OCI-M2 (cell line): Measurements from ENCODE around the gene ZBTB7B.

Source experiments
- DNase-seq: peaks from one replicate; lab custom pipeline; 2025; ENCODE audit not compliant: unreplicated experiment; lab: John Stamatoyannopoulos, UW

The ZBTB7B gene

GRCh38 chr1:155035936-155036335, 33.3 kb downstream of the ZBTB7B start:
- DNase-seq: no peak

GRCh38 chr1:155037043-155037442, 34.4 kb downstream of the ZBTB7B start:
- no peak for DNase-seq

GRCh38 chr1:155037851-155038441, 35.3 kb downstream of the ZBTB7B start:
- no peak for DNase-seq

GRCh38 chr1:155038602-155039307, 36.2 kb downstream of the ZBTB7B start:
- no peak for DNase-seq

GRCh38 chr1:155039308-155039669, 36.7 kb downstream of the ZBTB7B start:
- no peak for DNase-seq

- DNase-seq: no peak
Measured at GRCh38 chr1:155040358-155041093, 37.9 kb downstream of the ZBTB7B start.

GRCh38 chr1:155042789-155043188, 40.2 kb downstream of the ZBTB7B start:
- no peak for DNase-seq

GRCh38 chr1:155043301-155043702, 40.7 kb downstream of the ZBTB7B start:
- no peak for DNase-seq

GRCh38 chr1:155043793-155044192, 41.2 kb downstream of the ZBTB7B start:
- DNase-seq: no peak

- DNase-seq: no peak
Measured at GRCh38 chr1:155044365-155044764, 41.8 kb downstream of the ZBTB7B start.

- peak; percentile 26 for DNase-seq
Measured at GRCh38 chr1:155044812-155045657, 42.4 kb downstream of the ZBTB7B start.

GRCh38 chr1:155048449-155049334, 46.1 kb downstream of the ZBTB7B start:
- DNase-seq: no peak

GRCh38 chr1:155049651-155050559, 47.3 kb downstream of the ZBTB7B start:
- no peak for DNase-seq

- no peak for DNase-seq
Measured at GRCh38 chr1:155050560-155051341, 48.1 kb downstream of the ZBTB7B start, which contains the start of gene ADAM15. Gene ADAM15, plus strand, starts transcription at chr1:155051316. Its CDS starts 71 bp downstream, at chr1:155051387.

- DNase-seq: no peak
Measured at GRCh38 chr1:155051342-155051776, 48.8 kb downstream of the ZBTB7B start.

- no peak for DNase-seq
Measured at GRCh38 chr1:155051777-155052398, 49.3 kb downstream of the ZBTB7B start.

GRCh38 chr1:155052439-155053395, 50.1 kb downstream of the ZBTB7B start:
- no peak for DNase-seq
